HepG2 (cell line): ENCODE measurements around the gene CMIP. TPM values are rescaled to one million over a fixed set of nuclear protein-coding genes. Genes with fewer than 3 reads are reported as not detected.

ENCODE experiments used
- AKAP8 ChIP-seq: sonication (generic); formaldehyde crosslinking; IDR thresholded peaks from 2 replicates; pipeline ENCODE4 v1.5.1; 2020; ENCODE audit warnings: mild to moderate bottlenecking, missing genetic modification reagents
- ARID4A ChIP-seq: sonication (generic); formaldehyde crosslinking; IDR thresholded peaks from 2 replicates; pipeline ENCODE4 v1.5.0; 2020; ENCODE audit warnings: mild to moderate bottlenecking, missing genetic modification reagents, borderline replicate concordance
- ASH2L ChIP-seq: fragments of 300-600, 200-600 bp; sonication (generic); IDR thresholded peaks from 2 replicates; pipeline ENCODE4 v1.7.0; 2017; ENCODE audit warnings: low read depth, mild to moderate bottlenecking, moderate library complexity, mixed read lengths, low read length; ENCODE audit not compliant: insufficient read length
- GZF1 ChIP-seq: sonication (generic); formaldehyde crosslinking; IDR thresholded peaks from 2 replicates; pipeline ENCODE4 v1.5.1; 2020; ENCODE audit warnings: mild to moderate bottlenecking, missing genetic modification reagents
- HDAC2 ChIP-seq: sonication (generic); formaldehyde crosslinking; IDR thresholded peaks from 2 replicates; pipeline ENCODE4 v1.4.0; 2020; ENCODE audit warnings: missing genetic modification reagents
- MAFG ChIP-seq: sonication (generic); formaldehyde crosslinking; IDR thresholded peaks from 2 replicates; pipeline ENCODE4 v1.5.1; 2020; ENCODE audit warnings: mild to moderate bottlenecking, missing genetic modification reagents
- MIXL1 ChIP-seq: IDR thresholded peaks from 2 replicates; pipeline ENCODE4 v1.6.1; 2016
- NCOA1 ChIP-seq: sonication (generic); formaldehyde crosslinking; IDR thresholded peaks from 2 replicates; pipeline ENCODE4 v1.9.0; 2021; ENCODE audit warnings: missing genetic modification reagents
- PPARG ChIP-seq: conservative IDR thresholded peaks from 2 replicates; pipeline ENCODE4 v1.6.1; 2016; ENCODE audit warnings: missing biosample characterization, missing genetic modification reagents
- RBAK ChIP-seq: sonication (generic); formaldehyde crosslinking; IDR thresholded peaks from 2 replicates; pipeline ENCODE4 v1.5.1; 2020; ENCODE audit warnings: mild to moderate bottlenecking, missing genetic modification reagents
- RELA ChIP-seq: sonication (generic); formaldehyde crosslinking; IDR thresholded peaks from 2 replicates; pipeline ENCODE4 v1.4.0; 2020; ENCODE audit warnings: missing genetic modification reagents
- REST ChIP-seq, 2 experiments: IDR thresholded peaks; 2 replicates each; pipeline ENCODE4 v1.6.1; 2011 to 2012; ENCODE audit warnings: low read length in 2 of 2, borderline replicate concordance in 1 of 2, low read depth in 1 of 2, mild to moderate bottlenecking in 1 of 2, moderate library complexity in 1 of 2
- SYNCRIP ChIP-seq: fragments of 200-400 bp; formaldehyde crosslinking; IDR thresholded peaks from 2 replicates; pipeline ENCODE4 v1.6.1; 2018; ENCODE audit warnings: mild to moderate bottlenecking, low read depth, low read length; ENCODE audit not compliant: insufficient read depth
- ZNF101 ChIP-seq: sonication (generic); formaldehyde crosslinking; IDR thresholded peaks from 2 replicates; pipeline ENCODE4 v1.4.0; 2020; ENCODE audit warnings: mild to moderate bottlenecking, low read depth, missing genetic modification reagents, borderline replicate concordance
- ZNF138 ChIP-seq: sonication (generic); formaldehyde crosslinking; IDR thresholded peaks from 2 replicates; pipeline ENCODE4 v1.5.0; 2020; ENCODE audit warnings: mild to moderate bottlenecking, low read depth, missing genetic modification reagents
- ZNF34 ChIP-seq: sonication (generic); formaldehyde crosslinking; IDR thresholded peaks from 2 replicates; pipeline ENCODE4 v1.4.0; 2020; ENCODE audit warnings: mild to moderate bottlenecking, missing genetic modification reagents, borderline replicate concordance
- ZNF382 ChIP-seq: sonication (generic); formaldehyde crosslinking; IDR thresholded peaks from 2 replicates; pipeline ENCODE4 v1.5.0; 2020; ENCODE audit warnings: missing genetic modification reagents, mild to moderate bottlenecking, borderline replicate concordance
- ZNF691 ChIP-seq: sonication (generic); formaldehyde crosslinking; IDR thresholded peaks from 2 replicates; pipeline ENCODE4 v1.4.0; 2020; ENCODE audit warnings: missing genetic modification reagents, low read depth, mild to moderate bottlenecking, borderline replicate concordance
- ZNF747 ChIP-seq: sonication (generic); formaldehyde crosslinking; IDR thresholded peaks from 2 replicates; pipeline ENCODE4 v1.8.1; 2023; ENCODE audit warnings: missing genetic modification reagents, mild to moderate bottlenecking, borderline replicate concordance
- polyA plus RNA-seq, 8 experiments: library from polyadenylated mRNA; depleted of rRNA in 3 of 8; stranded (reverse) in 7 of 8; unstranded in 1 of 8; fragments of >200 nt; fragmentation: Illumina TruSeq in 4 of 8; extraction: Trizol in 4 of 8; gene quantifications; 2 replicates each; pipeline versions ENCODE4 v1.2.1 to v1.2.3, GENCODE V29; 2011 to 2016; ENCODE audit warnings: low read depth in 4 of 8, missing spikeins in 1 of 8, mixed read lengths in 1 of 8; ENCODE audit not compliant: insufficient read depth in 1 of 8
- total RNA-seq, 5 experiments: library from RNA; depleted of rRNA; stranded (reverse); fragments of >200 nt; fragmentation: Illumina TruSeq; extraction: Trizol; gene quantifications; 2 replicates each; pipeline ENCODE4 v1.2.3, GENCODE V29; 2016; ENCODE audit warnings: low read depth in 1 of 5

Gene CMIP
- total and polyA plus RNA-seq, 2 of the 13 experiments (the other 11 are each of a cell fraction or from before 2014, with no cell fraction given): 10.9 to 18.1 TPM

DNA sequence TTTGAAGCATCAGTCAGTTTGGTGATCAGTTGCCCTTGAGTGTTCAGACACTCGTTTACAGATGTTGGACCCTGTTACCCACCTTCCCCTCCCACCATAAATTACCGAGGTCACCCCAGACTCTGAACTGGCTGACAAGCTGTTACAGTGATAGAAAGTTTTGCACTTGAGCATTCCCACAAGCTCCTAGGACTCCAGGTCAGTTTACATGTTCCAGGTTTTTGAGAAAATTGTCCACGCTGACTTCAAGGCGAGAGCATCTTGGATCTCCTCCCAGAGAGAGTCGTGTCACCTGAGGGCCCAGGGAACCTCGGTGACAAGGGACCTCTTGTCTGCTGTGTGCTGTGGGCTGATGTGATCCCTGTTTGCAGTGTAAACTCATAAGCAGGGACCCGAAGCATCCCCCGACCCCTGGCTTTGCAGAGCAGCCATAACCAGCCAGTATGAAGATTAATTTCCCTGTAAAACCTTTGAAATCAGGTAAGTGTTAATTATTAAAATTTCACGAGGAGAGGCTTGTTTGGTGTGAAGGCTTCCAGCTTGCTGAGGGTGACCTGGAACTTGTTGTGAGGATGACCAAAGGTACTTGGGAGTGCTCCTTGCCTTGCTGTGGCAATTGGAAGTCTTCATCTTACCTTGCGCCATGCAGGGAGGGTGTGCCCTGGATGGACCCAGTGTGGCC lies 91.2 kb downstream of the CMIP start (continued):
- TF ChIP-seq ARID4A (CRISPR knock-in tag) (peak; percentile 37; the same call in 1 of the 2 replicates), MAFG (CRISPR knock-in tag) (no peak), RBAK (CRISPR knock-in tag) (0 out of 2 replicates have a peak, but pooled peaks have one; percentile 44), ZNF382 (CRISPR knock-in tag) (no peak), ZNF101 (no peak), ZNF691 (no peak), GZF1 (CRISPR knock-in tag) (0 out of 2 replicates have a peak, but pooled peaks have one; percentile 66), MIXL1 (CRISPR knock-in tag) (peak; percentile 56; the same call in 1 of the 2 replicates), PPARG (CRISPR knock-in tag) (peak; percentile 15; the same call in 1 of the 2 replicates), ZNF138 (no peak), ZNF747 (CRISPR knock-in tag) (no peak), RELA (CRISPR knock-in tag) (no peak), SYNCRIP (no peak), HDAC2 (CRISPR knock-in tag) (peak; percentile 77), AKAP8 (no peak), REST (IDR thresholded peaks at IDR 0.05; ENCODE audit: borderline replicate concordance in 1 of 2, low read depth in 1 of 2, low read length in 2 of 2) (0 out of 4 replicates have a peak, but pooled peaks of 1 of the 2 experiments have one; percentile 12), NCOA1 (CRISPR knock-in tag) (peak; percentile 73), ASH2L (peak; percentile 16), ZNF34 (CRISPR knock-in tag) (no peak)
